Measurements from ENCODE around the gene NEK7.

Gene NEK7

GRCh38 chr1:198143797-198144196 is 13.0 kb upstream of the NEK7 start:
- in situ Hi-C loops (cut with HindIII; ENCODE audit: low sequenced_read_pairs), result no loop called here

- in situ Hi-C loops (cut with HindIII; ENCODE audit: low sequenced_read_pairs), result no loop called here
Observed at GRCh38 chr1:198147216-198147615, 9.6 kb upstream of the NEK7 start.

- in situ Hi-C loops (cut with HindIII; ENCODE audit: low sequenced_read_pairs), result no loop called here
Observed at GRCh38 chr1:198150369-198150768, 6.4 kb upstream of the NEK7 start.

- in situ Hi-C loops (cut with HindIII; ENCODE audit: low sequenced_read_pairs), result no loop called here
Observed at GRCh38 chr1:198151688-198152087, 5.1 kb upstream of the NEK7 start.

- in situ Hi-C loops (cut with HindIII; ENCODE audit: low sequenced_read_pairs), result no loop called here
Observed at GRCh38 chr1:198153103-198153502, 3.7 kb upstream of the NEK7 start.

- in situ Hi-C loops (cut with HindIII; ENCODE audit: low sequenced_read_pairs), result no loop called here
Observed at GRCh38 chr1:198153804-198154203, 3.0 kb upstream of the NEK7 start.

GRCh38 chr1:198155253-198155652 is 1.5 kb upstream of the NEK7 start:
- in situ Hi-C loops (cut with HindIII; ENCODE audit: low sequenced_read_pairs), result no loop called here

- in situ Hi-C loops (cut with HindIII; ENCODE audit: low sequenced_read_pairs), result no loop called here
Observed at GRCh38 chr1:198156111-198156744, 570 bp upstream of the NEK7 start.

GRCh38 chr1:198157241-198157846 is 546 bp downstream of the NEK7 start:
- in situ Hi-C loops (cut with HindIII; ENCODE audit: low sequenced_read_pairs), result no loop called here

GRCh38 chr1:198157847-198158725 is 1.3 kb downstream of the NEK7 start:
- in situ Hi-C loops (cut with HindIII; ENCODE audit: low sequenced_read_pairs), result no loop called here

- in situ Hi-C loops (cut with HindIII; ENCODE audit: low sequenced_read_pairs), result no loop called here
Observed at GRCh38 chr1:198158735-198159589, 2.2 kb downstream of the NEK7 start.

- in situ Hi-C loops (cut with HindIII; ENCODE audit: low sequenced_read_pairs), result no loop called here
Observed at GRCh38 chr1:198160222-198160621, 3.4 kb downstream of the NEK7 start.

GRCh38 chr1:198160946-198161614 is 4.3 kb downstream of the NEK7 start:
- in situ Hi-C loops (cut with HindIII; ENCODE audit: low sequenced_read_pairs), result no loop called here

- in situ Hi-C loops (cut with HindIII; ENCODE audit: low sequenced_read_pairs), result no loop called here
Observed at GRCh38 chr1:198161718-198162090, 4.9 kb downstream of the NEK7 start.

- in situ Hi-C loops (cut with HindIII; ENCODE audit: low sequenced_read_pairs), result no loop called here
Observed at GRCh38 chr1:198162091-198162767, 5.4 kb downstream of the NEK7 start.

- in situ Hi-C loops (cut with HindIII; ENCODE audit: low sequenced_read_pairs), result no loop called here
Observed at GRCh38 chr1:198165927-198166647, 9.3 kb downstream of the NEK7 start.

- in situ Hi-C loops (cut with HindIII; ENCODE audit: low sequenced_read_pairs), result no loop called here
Observed at GRCh38 chr1:198166900-198167299, 10.1 kb downstream of the NEK7 start.

GRCh38 chr1:198167436-198167934 is 10.7 kb downstream of the NEK7 start:
- in situ Hi-C loops (cut with HindIII; ENCODE audit: low sequenced_read_pairs), result no loop called here

GRCh38 chr1:198168227-198168626 is 11.4 kb downstream of the NEK7 start:
- in situ Hi-C loops (cut with HindIII; ENCODE audit: low sequenced_read_pairs), result no loop called here
